HepG2 (cell line): ENCODE data around the gene AHSG. TPM values are rescaled to one million over a fixed set of nuclear protein-coding genes. Genes with fewer than 3 reads are reported as not detected.

Source experiments
- CBX1 ChIP-seq: IDR thresholded peaks from one replicate; pipeline ENCODE4 v1.6.1; 2016; ENCODE audit warnings: antibody characterized with exemption, low read depth
- CREM ChIP-seq, 2 experiments: sonication (generic) in 1 of 2; formaldehyde crosslinking in 1 of 2; IDR thresholded peaks; 2 replicates each; pipeline versions ENCODE4 v1.4.0 to v1.6.1; 2016 to 2020; ENCODE audit warnings: antibody characterized with exemption in 1 of 2, mild to moderate bottlenecking in 1 of 2, missing genetic modification reagents in 1 of 2
- FOXA3 ChIP-seq: IDR thresholded peaks from 2 replicates; pipeline ENCODE4 v1.6.1; 2016; ENCODE audit warnings: missing genetic modification reagents, missing compliant biosample characterization
- FOXC1 ChIP-seq: sonication (generic); formaldehyde crosslinking; IDR thresholded peaks from 2 replicates; pipeline ENCODE4 v1.8.0; 2022; ENCODE audit warnings: mild to moderate bottlenecking, missing genetic modification reagents, borderline replicate concordance
- IRF2 ChIP-seq: IDR thresholded peaks from 2 replicates; pipeline ENCODE4 v1.6.1; 2018; ENCODE audit warnings: missing genetic modification reagents, missing compliant biosample characterization
- NFIC ChIP-seq: IDR thresholded peaks from 2 replicates; pipeline ENCODE4 v1.6.1; 2012; ENCODE audit warnings: mild to moderate bottlenecking, low read length, inconsistent platforms
- PBX3 ChIP-seq: sonication (generic); formaldehyde crosslinking; IDR thresholded peaks from 2 replicates; pipeline ENCODE4 v1.8.1; 2023; ENCODE audit warnings: missing genetic modification reagents, inconsistent platforms, borderline replicate concordance
- RARA ChIP-seq: IDR thresholded peaks from 2 replicates; pipeline ENCODE4 v1.6.1; 2016; ENCODE audit warnings: missing genetic modification reagents, missing compliant biosample characterization
- RFX3 ChIP-seq: IDR thresholded peaks from 2 replicates; pipeline ENCODE4 v1.6.1; 2016; ENCODE audit warnings: missing biosample characterization, missing genetic modification reagents
- SAFB2 ChIP-seq: sonication (generic); formaldehyde crosslinking; IDR thresholded peaks from 2 replicates; pipeline ENCODE4 v1.5.1; 2020; ENCODE audit warnings: missing genetic modification reagents, low read depth, mild to moderate bottlenecking, borderline replicate concordance
- SALL2 ChIP-seq: sonication (generic); formaldehyde crosslinking; IDR thresholded peaks from 2 replicates; pipeline ENCODE4 v1.8.1; 2023; ENCODE audit warnings: mild to moderate bottlenecking, missing genetic modification reagents, inconsistent platforms
- THAP11 ChIP-seq: IDR thresholded peaks from 2 replicates; pipeline ENCODE4 v1.6.1; 2016; ENCODE audit warnings: missing biosample characterization, missing genetic modification reagents
- THAP7 ChIP-seq: sonication (generic); formaldehyde crosslinking; IDR thresholded peaks from 2 replicates; pipeline ENCODE4 v1.8.1; 2023; ENCODE audit warnings: mild to moderate bottlenecking, missing genetic modification reagents
- TMF1 ChIP-seq: sonication (generic); formaldehyde crosslinking; IDR thresholded peaks from 2 replicates; pipeline ENCODE4 v1.8.1; 2022; ENCODE audit warnings: low read depth, missing genetic modification reagents
- ZFP36L1 ChIP-seq: sonication (generic); formaldehyde crosslinking; IDR thresholded peaks from 2 replicates; pipeline ENCODE4 v1.8.0; 2022; ENCODE audit warnings: mild to moderate bottlenecking, missing genetic modification reagents, moderate library complexity
- ZNF24 ChIP-seq: fragments of 450-650 bp; IDR thresholded peaks from 2 replicates; pipeline ENCODE4 v1.6.1; 2017; ENCODE audit warnings: antibody characterized with exemption, mild to moderate bottlenecking
- ZNF292 ChIP-seq: sonication (generic); formaldehyde crosslinking; IDR thresholded peaks from 2 replicates; pipeline ENCODE4 v1.8.1; 2022; ENCODE audit warnings: mild to moderate bottlenecking, low read depth, missing genetic modification reagents, borderline replicate concordance
- ZNF550 ChIP-seq: sonication (generic); formaldehyde crosslinking; IDR thresholded peaks from 2 replicates; pipeline ENCODE4 v1.4.0; 2020; ENCODE audit warnings: mild to moderate bottlenecking, missing genetic modification reagents, borderline replicate concordance
- ZNF605 ChIP-seq: sonication (generic); formaldehyde crosslinking; IDR thresholded peaks from 2 replicates; pipeline ENCODE4 v1.8.0; 2022; ENCODE audit warnings: mild to moderate bottlenecking, missing genetic modification reagents
- polyA plus RNA-seq, 8 experiments: library from polyadenylated mRNA; depleted of rRNA in 3 of 8; stranded (reverse) in 7 of 8; unstranded in 1 of 8; fragments of >200 nt; fragmentation: Illumina TruSeq in 4 of 8; extraction: Trizol in 4 of 8; gene quantifications; 2 replicates each; pipeline versions ENCODE4 v1.2.1 to v1.2.3, GENCODE V29; 2011 to 2016; ENCODE audit warnings: low read depth in 4 of 8, missing spikeins in 1 of 8, mixed read lengths in 1 of 8; ENCODE audit not compliant: insufficient read depth in 1 of 8
- total RNA-seq, 5 experiments: library from RNA; depleted of rRNA; stranded (reverse); fragments of >200 nt; fragmentation: Illumina TruSeq; extraction: Trizol; gene quantifications; 2 replicates each; pipeline ENCODE4 v1.2.3, GENCODE V29; 2016; ENCODE audit warnings: low read depth in 1 of 5
- TF ChIP-seq, protein P1 (sequence below): sonication (generic); formaldehyde crosslinking; IDR thresholded peaks from 2 replicates; pipeline ENCODE4 v1.4.0; 2020; ENCODE audit warnings: mild to moderate bottlenecking, missing genetic modification reagents
- TF ChIP-seq, protein P2 (sequence below): sonication (generic); formaldehyde crosslinking; IDR thresholded peaks from 2 replicates; pipeline ENCODE4 v1.4.0; 2020; ENCODE audit warnings: missing genetic modification reagents

AHSG gene
- total and polyA plus RNA-seq, 2 of the 13 experiments (the other 11 are each of a cell fraction or from before 2014, with no cell fraction given): 2,043 to 19,152 TPM

DNA sequence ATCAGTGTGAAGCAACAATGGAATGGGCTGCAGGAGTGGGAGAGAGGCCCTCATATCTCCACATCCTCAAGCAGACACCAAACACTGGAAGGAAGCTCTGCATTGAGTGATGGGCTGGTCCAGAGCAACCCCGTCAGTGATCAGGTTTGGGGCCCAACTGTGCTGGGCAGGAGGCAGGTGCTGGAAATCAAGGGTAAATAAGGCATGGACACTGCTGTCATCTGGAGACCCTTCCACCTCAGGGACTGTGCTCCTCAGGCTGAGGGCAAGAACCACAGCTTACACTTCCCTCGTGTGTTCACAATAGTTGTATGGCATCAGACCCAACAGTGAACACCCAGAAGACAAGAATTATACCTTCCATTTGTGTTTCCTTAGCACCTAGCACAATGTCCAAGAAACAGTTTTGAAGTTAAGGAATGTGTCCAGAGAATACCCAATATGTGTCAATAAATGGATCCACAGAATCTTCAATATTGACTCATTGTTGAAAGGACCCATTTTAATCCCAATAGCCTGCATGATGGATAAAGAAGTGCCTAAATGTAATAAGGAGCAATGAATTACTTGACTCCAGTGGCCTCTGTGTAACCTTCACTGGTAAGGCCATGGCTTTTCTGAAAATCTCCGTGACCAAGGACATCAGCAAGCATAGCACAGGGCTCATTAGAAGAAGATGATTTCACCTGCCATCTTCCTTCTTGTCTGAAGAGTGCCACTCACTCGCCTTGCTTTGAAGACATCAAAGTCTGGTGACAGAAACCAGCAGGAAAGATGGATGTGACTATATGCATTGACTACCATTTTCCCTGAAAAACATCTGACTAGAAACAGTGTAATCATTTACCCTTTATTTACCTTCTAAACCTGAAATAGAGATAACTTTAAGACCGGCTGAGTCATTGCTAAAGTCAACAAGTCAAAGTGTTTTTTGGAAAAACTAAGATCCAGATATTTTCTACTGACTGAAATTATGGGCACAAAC, 7.0 kb upstream of the AHSG start (continued):
- TF ChIP-seq, protein P1, sequence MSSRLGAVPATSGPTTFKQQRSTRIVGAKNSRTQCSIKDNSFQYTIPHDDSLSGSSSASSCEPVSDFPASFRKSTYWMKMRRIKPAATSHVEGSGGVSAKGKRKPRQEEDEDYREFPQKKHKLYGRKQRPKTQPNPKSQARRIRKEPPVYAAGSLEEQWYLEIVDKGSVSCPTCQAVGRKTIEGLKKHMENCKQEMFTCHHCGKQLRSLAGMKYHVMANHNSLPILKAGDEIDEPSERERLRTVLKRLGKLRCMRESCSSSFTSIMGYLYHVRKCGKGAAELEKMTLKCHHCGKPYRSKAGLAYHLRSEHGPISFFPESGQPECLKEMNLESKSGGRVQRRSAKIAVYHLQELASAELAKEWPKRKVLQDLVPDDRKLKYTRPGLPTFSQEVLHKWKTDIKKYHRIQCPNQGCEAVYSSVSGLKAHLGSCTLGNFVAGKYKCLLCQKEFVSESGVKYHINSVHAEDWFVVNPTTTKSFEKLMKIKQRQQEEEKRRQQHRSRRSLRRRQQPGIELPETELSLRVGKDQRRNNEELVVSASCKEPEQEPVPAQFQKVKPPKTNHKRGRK (CRISPR knock-in tag): no peak
- TF ChIP-seq SALL2 (CRISPR knock-in tag): no peak
- no peak for TF ChIP-seq SAFB2 (CRISPR knock-in tag)
- TF ChIP-seq ZNF292 (CRISPR knock-in tag): 0 out of 2 replicates have a peak, but pooled peaks have one; percentile 53
- TF ChIP-seq ZNF550 (CRISPR knock-in tag): no peak
- TF ChIP-seq RFX3 (CRISPR knock-in tag): no peak
- peak; percentile 24; the same call in 1 of the 2 replicates for TF ChIP-seq FOXC1 (CRISPR knock-in tag)
- TF ChIP-seq IRF2 (CRISPR knock-in tag): peak; percentile 68; the same call in 1 of the 2 replicates
- peak; percentile 99 for TF ChIP-seq FOXA3 (CRISPR knock-in tag)
- no peak for TF ChIP-seq PBX3 (CRISPR knock-in tag)
- TF ChIP-seq THAP7 (CRISPR knock-in tag): no peak
- no peak for TF ChIP-seq CBX1
- no peak for TF ChIP-seq ZNF24
- peak; percentile 88 for TF ChIP-seq CREM (IDR thresholded peaks at IDR 0.05)
- no peak for TF ChIP-seq CREM (CRISPR knock-in tag; IDR thresholded peaks at IDR 0.05)
- TF ChIP-seq ZNF605 (CRISPR knock-in tag): no peak
- TF ChIP-seq RARA (CRISPR knock-in tag): peak; percentile 80
- TF ChIP-seq THAP11 (CRISPR knock-in tag): peak; percentile 65
- peak; percentile 96 for TF ChIP-seq NFIC
- TF ChIP-seq, protein P2, sequence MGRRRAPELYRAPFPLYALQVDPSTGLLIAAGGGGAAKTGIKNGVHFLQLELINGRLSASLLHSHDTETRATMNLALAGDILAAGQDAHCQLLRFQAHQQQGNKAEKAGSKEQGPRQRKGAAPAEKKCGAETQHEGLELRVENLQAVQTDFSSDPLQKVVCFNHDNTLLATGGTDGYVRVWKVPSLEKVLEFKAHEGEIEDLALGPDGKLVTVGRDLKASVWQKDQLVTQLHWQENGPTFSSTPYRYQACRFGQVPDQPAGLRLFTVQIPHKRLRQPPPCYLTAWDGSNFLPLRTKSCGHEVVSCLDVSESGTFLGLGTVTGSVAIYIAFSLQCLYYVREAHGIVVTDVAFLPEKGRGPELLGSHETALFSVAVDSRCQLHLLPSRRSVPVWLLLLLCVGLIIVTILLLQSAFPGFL (CRISPR knock-in tag): no peak
- TF ChIP-seq ZFP36L1 (CRISPR knock-in tag): no peak
- TF ChIP-seq TMF1: no peak
